ENCODE results near the gene SOX10.

- TF ChIP-seq POLR2A (IDR thresholded peaks at IDR 0.05): no peak
- no peak for TF ChIP-seq CTCF (IDR thresholded peaks at IDR 0.05 in 8 of 11, conservative IDR thresholded peaks at IDR 0.05 in 3 of 11)
- no peak for TF ChIP-seq POLR2AphosphoS5 (IDR thresholded peaks at IDR 0.05)
Measured at GRCh38 chr22:37994049-37994448, 9.7 kb upstream of the SOX10 start.

Measured in spleen (tissue), 7 donors.